HG03095 (cell line): ENCODE measurements around the gene MTHFD2.
"Not testable (repeated sequence)": the region's sequence is repeated elsewhere in the genome, so short reads cannot be mapped to it uniquely, and the experiment has no call there.

Source experiments
- ATAC-seq: cut with Tn5 transposase; IDR thresholded peaks from one replicate; pipeline ENCODE4 v1.9.1; 2021; ENCODE audit warnings: moderate library complexity; ENCODE audit not compliant: unreplicated experiment

MTHFD2 gene

GRCh38 chr2:74226648-74227213, 28.3 kb downstream of the MTHFD2 start:
- no peak for ATAC-seq

GRCh38 chr2:74227646-74228045, 29.2 kb downstream of the MTHFD2 start:
- ATAC-seq: no peak

GRCh38 chr2:74228772-74229171, 30.4 kb downstream of the MTHFD2 start:
- no peak for ATAC-seq

- not testable (repeated sequence) for ATAC-seq
These were observed 31.4 kb downstream of the MTHFD2 start for GRCh38 chr2:74229865-74230264.

GRCh38 chr2:74232426-74232825, 34.0 kb downstream of the MTHFD2 start:
- ATAC-seq: no peak

- ATAC-seq: no peak
These were observed 35.2 kb downstream of the MTHFD2 start for GRCh38 chr2:74233648-74234047.

- ATAC-seq: no peak
These were observed 36.6 kb downstream of the MTHFD2 start for GRCh38 chr2:74235041-74235440.

- ATAC-seq: no peak
These were observed 40.5 kb downstream of the MTHFD2 start for GRCh38 chr2:74238879-74239278.

- no peak for ATAC-seq
These were observed 40.9 kb downstream of the MTHFD2 start for GRCh38 chr2:74239346-74239745.

GRCh38 chr2:74242354-74243071, 44.1 kb downstream of the MTHFD2 start:
- no peak for ATAC-seq

- ATAC-seq: no peak
These were observed 45.9 kb downstream of the MTHFD2 start for GRCh38 chr2:74244286-74244685.

GRCh38 chr2:74246496-74247195, 48.2 kb downstream of the MTHFD2 start:
- ATAC-seq: no peak

GRCh38 chr2:74249406-74250122, 51.1 kb downstream of the MTHFD2 start:
- no peak for ATAC-seq

GRCh38 chr2:74250189-74250631, 51.8 kb downstream of the MTHFD2 start:
- ATAC-seq: no peak

GRCh38 chr2:74252036-74252435, 53.6 kb downstream of the MTHFD2 start:
- ATAC-seq: no peak

GRCh38 chr2:74252862-74253261, 54.4 kb downstream of the MTHFD2 start:
- no peak for ATAC-seq

- ATAC-seq: no peak
These were observed 55.0 kb downstream of the MTHFD2 start for GRCh38 chr2:74253306-74253970.

- ATAC-seq: no peak
These were observed 55.5 kb downstream of the MTHFD2 start for GRCh38 chr2:74253971-74254310.

GRCh38 chr2:74255660-74256213, 57.3 kb downstream of the MTHFD2 start:
- no peak for ATAC-seq

GRCh38 chr2:74259191-74259590, 60.8 kb downstream of the MTHFD2 start:
- ATAC-seq: no peak

- no peak for ATAC-seq
These were observed 61.3 kb downstream of the MTHFD2 start for GRCh38 chr2:74259733-74260132.
